ENCODE data around the gene TVP23B.

The TVP23B gene

DNA sequence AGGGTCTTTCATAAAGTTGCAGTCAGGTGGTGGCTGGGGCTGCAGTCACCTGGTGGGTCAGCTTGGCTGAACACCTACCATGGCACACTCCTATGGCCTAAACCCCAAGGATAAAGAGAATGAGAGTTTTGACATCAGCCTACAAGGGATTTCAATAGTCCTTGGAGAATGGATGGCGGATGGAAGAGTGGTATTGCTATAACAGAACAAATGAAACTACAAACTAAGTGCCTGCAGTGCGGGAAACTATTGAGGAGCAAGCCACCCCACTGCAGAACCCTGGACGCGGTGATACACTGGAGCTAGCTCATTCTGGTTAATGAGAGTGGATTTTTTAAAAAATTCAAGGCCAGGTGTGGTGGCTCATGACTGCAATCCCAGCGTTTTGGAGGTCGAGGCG lies 74.0 kb downstream of the TVP23B start:
- no peak for TF ChIP-seq CTCF (IDR thresholded peaks at IDR 0.05; ENCODE audit: low read length)
- H3K9ac ChIP-seq (ENCODE audit: low read length): no peak overlapping the region
- H3K36me3 ChIP-seq (replicated peaks; ENCODE audit: insufficient read depth, low read length): no peaks in the 10 kb centered on the region
- H3K27ac ChIP-seq (ENCODE audit: low read length): no peak overlapping the region
- no peaks in the 10 kb centered on the region for H3K9me3 ChIP-seq (replicated peaks; ENCODE audit: insufficient read depth, low read length)
- no peak overlapping the region for H3K4me3 ChIP-seq (ENCODE audit: low read length)
- H3K27me3 ChIP-seq (replicated peaks; ENCODE audit: insufficient read depth, low read length): no peaks in the 10 kb centered on the region
- no peaks in the 10 kb centered on the region; the same call in 1 of the 2 replicates for H3F3A ChIP-seq (ENCODE audit: insufficient read depth, low read length)
- peaks cover 15% of the 10 kb centered on the region; the same call in 1 of the 2 replicates for H3K4me1 ChIP-seq (ENCODE audit: low read length)
- peak overlapping the region; percentile 87; the same call in 1 of the 2 replicates for H3K4me2 ChIP-seq (ENCODE audit: low read depth, low read length)
- H3K79me2 ChIP-seq (ENCODE audit: low read length): peaks cover 14% of the 10 kb centered on the region
- no peaks in the 10 kb centered on the region for H3K9me2 ChIP-seq (replicated peaks; ENCODE audit: insufficient read depth, low read length)
- no peak for DNase-seq
- no peaks in the 10 kb centered on the region for H4K20me1 ChIP-seq (ENCODE audit: insufficient read depth, low read length)
- no peak overlapping the region for H2AFZ ChIP-seq (ENCODE audit: low read length)

- peak; percentile 93 for DNase-seq
- peaks cover 21% of the 10 kb centered on the region for H3K79me2 ChIP-seq (ENCODE audit: low read length)
- peaks cover 15% of the 10 kb centered on the region; the same call in 1 of the 2 replicates for H3K4me1 ChIP-seq (ENCODE audit: low read length)
- H3K9me3 ChIP-seq (replicated peaks; ENCODE audit: insufficient read depth, low read length): no peaks in the 10 kb centered on the region
- H3K9me2 ChIP-seq (replicated peaks; ENCODE audit: insufficient read depth, low read length): no peaks in the 10 kb centered on the region
- peak overlapping the region; percentile 40; the same call in 1 of the 2 replicates for H3K9ac ChIP-seq (ENCODE audit: low read length)
- H3K4me2 ChIP-seq (ENCODE audit: low read depth, low read length): peak overlapping the region; percentile 87
- H4K20me1 ChIP-seq (ENCODE audit: insufficient read depth, low read length): no peaks in the 10 kb centered on the region
- H3K4me3 ChIP-seq (ENCODE audit: low read length): peak overlapping the region; percentile 73
- H3K27me3 ChIP-seq (replicated peaks; ENCODE audit: insufficient read depth, low read length): no peaks in the 10 kb centered on the region
- no peaks in the 10 kb centered on the region for H3K36me3 ChIP-seq (replicated peaks; ENCODE audit: insufficient read depth, low read length)
- H3K27ac ChIP-seq (ENCODE audit: low read length): peak overlapping the region; percentile 40; the same call in 1 of the 2 replicates
- TF ChIP-seq CTCF (IDR thresholded peaks at IDR 0.05; ENCODE audit: low read length): no peak
- no peak for TF ChIP-seq EZH2phosphoT487 (IDR thresholded peaks at IDR 0.05; ENCODE audit: low read length)
- TF ChIP-seq EZH2 (optimal IDR thresholded peaks at IDR 0.05; ENCODE audit: low read depth, low read length): no peak
- H2AFZ ChIP-seq (ENCODE audit: low read length): peak overlapping the region; percentile 84
- H3F3A ChIP-seq (ENCODE audit: insufficient read depth, low read length): no peaks in the 10 kb centered on the region; the same call in 1 of the 2 replicates
These were observed 75.0 kb downstream of the TVP23B start for GRCh38 chr17:18855831-18856569.

Measured in MM.1S (cell line).